Activated CD4-positive, alpha-beta T cell treated with anti-CD3 and anti-CD28 coated beads for 48 hours (primary cell): Measurements from ENCODE around the gene UBAP1.
"Not testable (repeated sequence)": the region's sequence is repeated elsewhere in the genome, so short reads cannot be mapped to it uniquely, and the experiment has no call there.

Source experiments
- DNase-seq: peaks from one replicate; pipeline ENCODE4 v3.0.0-alpha.2; 2020

UBAP1 gene

DNA sequence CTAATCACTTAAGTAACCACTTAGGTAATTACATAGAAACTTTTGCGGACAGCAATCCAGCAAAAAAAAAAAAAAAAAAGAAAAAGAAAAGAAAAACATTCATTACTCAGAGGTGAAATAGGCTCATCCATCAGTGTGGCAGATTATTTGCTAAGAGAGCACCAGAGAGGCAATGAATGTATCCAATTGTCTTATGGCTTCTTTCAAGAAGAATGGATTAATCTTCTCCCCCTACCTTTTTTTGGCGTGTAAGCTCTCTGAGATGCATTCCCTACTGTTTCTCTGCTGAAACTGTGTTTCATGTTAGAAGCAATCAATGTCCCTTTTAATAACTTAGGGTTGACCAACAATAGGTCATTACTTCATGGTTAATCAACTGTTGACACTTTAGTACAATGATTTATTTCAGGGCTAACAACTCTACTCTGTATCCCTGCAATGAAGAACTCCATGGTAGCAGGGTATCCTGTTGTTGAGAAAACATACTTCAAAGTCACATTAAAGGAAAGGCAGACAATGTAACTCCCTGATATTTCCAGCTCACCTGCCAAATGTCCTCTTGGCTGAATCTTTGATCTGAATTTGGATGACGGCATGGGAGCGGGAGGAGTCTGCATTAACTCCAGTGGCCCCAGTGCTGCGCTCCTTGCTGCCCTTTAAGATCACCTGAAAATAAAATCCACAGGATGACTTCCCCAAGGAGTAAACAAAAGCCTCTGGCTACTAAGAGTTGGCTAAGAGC is 92.6 kb downstream of the UBAP1 start:
- no peak for DNase-seq

- DNase-seq = no peak
Observed at GRCh38 chr9:34272101-34272541, 93.3 kb downstream of the UBAP1 start.

DNA sequence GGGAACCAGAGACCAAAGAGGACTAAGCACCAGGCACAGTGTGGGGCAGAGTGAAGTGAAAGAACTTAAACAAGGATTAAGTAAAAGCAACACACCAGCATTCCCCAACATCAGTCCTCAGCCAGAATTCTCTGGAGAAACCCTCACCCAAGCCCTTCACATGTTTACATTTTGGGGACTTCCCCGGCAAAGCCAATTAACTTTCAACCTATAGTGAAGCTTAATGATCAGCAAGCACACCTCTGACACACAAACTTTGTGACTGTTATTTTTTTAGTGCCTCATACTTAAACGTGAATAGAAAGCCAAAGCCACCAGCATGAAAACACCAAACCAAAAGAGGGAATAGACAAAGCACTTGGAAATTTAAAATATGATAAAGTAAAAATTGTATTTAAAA is 94.7 kb downstream of the UBAP1 start:
- DNase-seq = not testable (repeated sequence)

GRCh38 chr9:34275811-34276210 is 97.0 kb downstream of the UBAP1 start:
- no peak for DNase-seq

DNA sequence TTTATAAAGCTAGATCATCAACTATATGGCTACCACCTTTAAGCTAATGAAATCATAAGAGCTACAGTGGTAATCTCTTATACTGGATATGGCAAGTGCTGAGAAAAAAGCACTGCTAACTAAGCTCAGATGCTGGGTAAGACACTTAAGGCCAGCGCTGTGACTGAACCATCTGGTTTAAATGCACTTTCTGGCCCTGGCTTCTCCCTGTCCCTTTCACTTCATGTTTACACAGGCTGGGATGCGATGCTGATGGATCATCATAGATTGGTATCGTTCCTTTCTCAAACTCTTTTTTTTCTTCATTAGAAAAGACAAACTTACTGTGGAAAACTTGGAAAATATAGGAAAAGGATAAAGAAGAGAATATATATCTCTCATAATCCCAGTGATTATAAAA is 97.9 kb downstream of the UBAP1 start:
- DNase-seq = no peak

GRCh38 chr9:34279411-34279810 is 100.6 kb downstream of the UBAP1 start:
- DNase-seq = no peak

GRCh38 chr9:34282096-34282495 is 103.3 kb downstream of the UBAP1 start:
- DNase-seq = no peak

GRCh38 chr9:34289159-34289558 is 110.3 kb downstream of the UBAP1 start:
- DNase-seq = no peak

DNA sequence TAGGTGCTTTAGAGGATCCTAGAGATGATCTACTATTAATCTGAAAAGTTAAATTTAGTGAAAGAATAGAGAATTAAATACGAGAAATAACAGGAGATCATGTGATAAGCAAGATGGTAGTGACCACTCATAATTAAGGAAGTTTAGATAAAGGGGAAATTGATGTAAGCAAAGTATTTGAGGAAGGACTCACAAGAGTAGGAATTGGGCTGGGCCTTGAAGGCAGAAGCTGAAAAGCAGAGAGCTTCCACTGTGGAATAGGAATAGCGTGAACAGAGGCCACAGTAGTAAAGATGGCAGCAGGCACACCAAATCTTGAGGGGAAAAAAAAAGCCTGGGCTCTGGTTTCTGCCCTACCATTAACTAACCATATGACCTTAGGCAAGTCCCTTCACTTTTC is 112.2 kb downstream of the UBAP1 start:
- DNase-seq = no peak

GRCh38 chr9:34291423-34291822 is 112.6 kb downstream of the UBAP1 start:
- no peak for DNase-seq

DNA sequence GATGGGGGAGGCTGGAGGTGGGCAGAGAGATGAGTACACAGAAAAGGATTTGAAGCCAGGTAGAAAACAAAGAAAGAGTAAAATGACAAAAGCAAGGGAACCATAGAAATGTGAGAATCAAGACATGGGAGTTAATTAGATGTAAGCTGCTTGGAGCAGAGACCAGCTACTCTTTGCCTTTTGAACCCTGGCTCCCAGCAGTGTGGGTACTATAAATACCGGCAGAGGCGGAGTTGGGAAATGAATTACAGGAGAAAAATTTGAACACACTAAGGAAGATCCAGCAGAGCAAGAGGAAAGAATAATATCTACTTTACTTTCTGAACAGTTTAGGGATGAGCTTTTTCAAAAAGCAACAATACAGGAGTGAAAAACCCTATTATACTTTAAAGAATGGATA is 113.7 kb downstream of the UBAP1 start:
- no peak for DNase-seq

- DNase-seq = not testable (repeated sequence)
Observed at GRCh38 chr9:34301064-34301463, 122.2 kb downstream of the UBAP1 start.
